GM12864 (cell line): ENCODE measurements around the gene ELOF1.
A peak's percentile ranks its signal among the peaks of the same experiment; 100 is the strongest.

ENCODE experiments used
- DNase-seq: peaks from one replicate; pipeline ENCODE4 v3.0.0-alpha.2; 2011; ENCODE audit warnings: low read depth
- H3K4me3 ChIP-seq: 2 replicates; pipeline ENCODE4 v1.5.1; 2011; ENCODE audit warnings: mild to moderate bottlenecking, low read depth, low read length, control low read depth
- CTCF ChIP-seq: IDR thresholded peaks from 2 replicates; pipeline ENCODE4 v1.5.1; 2011; ENCODE audit warnings: low read depth, mild to moderate bottlenecking, moderate library complexity, low read length, control low read depth, inconsistent platforms; ENCODE audit errors: missing control alignments

The ELOF1 gene

GRCh38 chr19:11554160-11554559, 4.9 kb downstream of the ELOF1 start:
- no peak for DNase-seq
- no peak for TF ChIP-seq CTCF
- no peak overlapping the region for H3K4me3 ChIP-seq

- no peak for TF ChIP-seq CTCF
- no peak overlapping the region for H3K4me3 ChIP-seq
Measured at GRCh38 chr19:11552666-11553372, 6.2 kb downstream of the ELOF1 start.

GRCh38 chr19:11551603-11552235, 7.3 kb downstream of the ELOF1 start:
- peak; percentile 29 for TF ChIP-seq CTCF
- H3K4me3 ChIP-seq, result no peak overlapping the region
- DNase-seq, result no peak

More at GRCh38 chr19:11552666-11553372, 6.2 kb downstream of the ELOF1 start:
- no peak for DNase-seq

GRCh38 chr19:11550265-11550664, 8.8 kb downstream of the ELOF1 start:
- TF ChIP-seq CTCF, result no peak
- H3K4me3 ChIP-seq, result no peak overlapping the region
- no peak for DNase-seq

- no peak for TF ChIP-seq CTCF
- DNase-seq, result no peak
- H3K4me3 ChIP-seq, result no peak overlapping the region
Measured at GRCh38 chr19:11549386-11549953, 9.6 kb downstream of the ELOF1 start.

- TF ChIP-seq CTCF, result no peak
- DNase-seq, result no peak
- H3K4me3 ChIP-seq, result no peak overlapping the region
Measured at GRCh38 chr19:11547929-11548700, 10.9 kb downstream of the ELOF1 start.
